H9 (cell line): ENCODE results near the gene BMP3. TPM values are rescaled to one million over a fixed set of nuclear protein-coding genes. Genes with fewer than 3 reads are reported as not detected.
A peak's percentile ranks its signal among the peaks of the same experiment; 100 is the strongest.

Experiments
- DNase-seq: peaks from one replicate; pipeline ENCODE4 v3.0.0-alpha.2; 2017
- H2AFZ ChIP-seq: one replicate; pipeline ENCODE4 v1.6.1; 2013; ENCODE audit warnings: mild to moderate bottlenecking, low read length, control low read depth, moderate library complexity
- H2AK5ac ChIP-seq: 2 replicates; pipeline ENCODE4 v1.6.1; 2013; ENCODE audit warnings: low read length, control low read depth, mixed read lengths; ENCODE audit not compliant: insufficient read length
- H2BK120ac ChIP-seq: one replicate; pipeline ENCODE4 v1.6.1; 2013; ENCODE audit warnings: low read depth, mild to moderate bottlenecking, low read length, control low read depth, inconsistent platforms; ENCODE audit not compliant: poor library complexity, severe bottlenecking
- H2BK12ac ChIP-seq: 2 replicates; pipeline ENCODE4 v1.6.1; 2013; ENCODE audit warnings: low read length, control low read depth, mixed read lengths, low read depth; ENCODE audit not compliant: insufficient read length
- H2BK15ac ChIP-seq: 2 replicates; pipeline ENCODE4 v1.6.1; 2013; ENCODE audit warnings: low read depth, low read length, control low read depth
- H2BK20ac ChIP-seq: one replicate; pipeline ENCODE4 v1.6.1; 2013; ENCODE audit warnings: low read depth, mild to moderate bottlenecking, low read length, control low read depth, inconsistent platforms; ENCODE audit not compliant: poor library complexity, severe bottlenecking
- H2BK5ac ChIP-seq: 2 replicates; pipeline ENCODE4 v1.6.1; 2013; ENCODE audit warnings: low read length, control low read depth, mixed read lengths; ENCODE audit not compliant: insufficient read length
- H3K14ac ChIP-seq: 2 replicates; pipeline ENCODE4 v1.6.1; 2013; ENCODE audit warnings: low read length, control low read depth; ENCODE audit not compliant: insufficient read depth
- H3K18ac ChIP-seq: 2 replicates; pipeline ENCODE4 v1.6.1; 2013; ENCODE audit warnings: low read depth, mild to moderate bottlenecking, mixed read lengths, low read length, control low read depth; ENCODE audit not compliant: insufficient read length
- H3K23ac ChIP-seq: 2 replicates; pipeline ENCODE4 v1.6.1; 2013; ENCODE audit warnings: low read length, control low read depth, mixed read lengths, low read depth; ENCODE audit not compliant: insufficient read length
- H3K23me2 ChIP-seq: 2 replicates; pipeline ENCODE4 v1.6.1; 2013; ENCODE audit warnings: low read depth, mild to moderate bottlenecking, mixed read lengths, low read length, control low read depth; ENCODE audit not compliant: insufficient read length, poor library complexity, severe bottlenecking
- H3K27ac ChIP-seq: 2 replicates; pipeline ENCODE4 v1.5.1; 2013; ENCODE audit warnings: low read length, control low read depth, mixed read lengths, low read depth; ENCODE audit not compliant: insufficient read length
- H3K27me3 ChIP-seq: 2 replicates; pipeline ENCODE4 v1.6.1; 2013; ENCODE audit warnings: low read length, control low read depth, inconsistent platforms; ENCODE audit not compliant: insufficient read depth
- H3K4ac ChIP-seq: 2 replicates; pipeline ENCODE4 v1.6.1; 2013; ENCODE audit warnings: low read depth, mild to moderate bottlenecking, control low read depth, inconsistent platforms, low read length, moderate library complexity
- H3K4me1 ChIP-seq: 2 replicates; pipeline ENCODE4 v1.6.1; 2013; ENCODE audit warnings: low read length, control low read depth, inconsistent platforms; ENCODE audit not compliant: insufficient read depth
- H3K4me2 ChIP-seq: 2 replicates; pipeline ENCODE4 v1.6.1; 2013; ENCODE audit warnings: low read length, control low read depth, mixed read lengths; ENCODE audit not compliant: insufficient read length, insufficient read depth
- H3K56ac ChIP-seq: 2 replicates; pipeline ENCODE4 v1.6.1; 2013; ENCODE audit warnings: low read depth, mild to moderate bottlenecking, mixed read lengths, low read length, control low read depth; ENCODE audit not compliant: insufficient read length
- H3K79me1 ChIP-seq: 2 replicates; pipeline ENCODE4 v1.6.1; 2013; ENCODE audit warnings: low read depth, mild to moderate bottlenecking, moderate library complexity, low read length, control low read depth, inconsistent platforms; ENCODE audit not compliant: insufficient read depth, poor library complexity, severe bottlenecking
- H3K79me2 ChIP-seq: 2 replicates; pipeline ENCODE4 v1.6.1; 2013; ENCODE audit warnings: low read length, control low read depth, inconsistent platforms; ENCODE audit not compliant: insufficient read depth
- H3K9ac ChIP-seq: 2 replicates; pipeline ENCODE4 v1.6.1; 2013; ENCODE audit warnings: low read length, control low read depth, mixed read lengths; ENCODE audit not compliant: insufficient read length; ENCODE audit errors: extremely low read depth
- H3K9me3 ChIP-seq: one replicate; pipeline ENCODE4 v1.6.1; 2013; ENCODE audit warnings: low read depth, low read length, inconsistent platforms; ENCODE audit not compliant: control insufficient read depth
- H3T11ph ChIP-seq: one replicate; pipeline ENCODE4 v1.6.1; 2013; ENCODE audit warnings: mild to moderate bottlenecking, low read length, control low read depth, inconsistent platforms
- H4K20me1 ChIP-seq: one replicate; pipeline ENCODE4 v1.6.1; 2013; ENCODE audit not compliant: control insufficient read depth, insufficient read length, insufficient read depth
- H4K5ac ChIP-seq: 2 replicates; pipeline ENCODE4 v1.6.1; 2013; ENCODE audit warnings: low read depth, mild to moderate bottlenecking, mixed read lengths, low read length, control low read depth; ENCODE audit not compliant: insufficient read length
- H4K8ac ChIP-seq: replicated peaks from 2 replicates; pipeline ENCODE4 v1.6.1; 2013; ENCODE audit warnings: low read length, control low read depth, mixed read lengths, low read depth; ENCODE audit not compliant: insufficient read length
- H4K91ac ChIP-seq: 2 replicates; pipeline ENCODE4 v1.6.1; 2013; ENCODE audit warnings: low read depth, mild to moderate bottlenecking, moderate library complexity, mixed read lengths, low read length, control low read depth; ENCODE audit not compliant: insufficient read length
- H3K27ac Mint-ChIP-seq, 3 experiments: 2 replicates in 2 of 3; 3 replicates in 1 of 3; pipeline ENCODE4 v1.8.0; 2020 to 2021; ENCODE audit warnings: mixed read lengths in 3 of 3, mild to moderate bottlenecking in 1 of 3, moderate library complexity in 1 of 3
- H3K27me3 Mint-ChIP-seq: 2 replicates; pipeline ENCODE4 v1.8.0; 2021; ENCODE audit warnings: low read depth, mild to moderate bottlenecking, moderate library complexity, mixed read lengths
- H3K36me3 Mint-ChIP-seq, 3 experiments: 2 replicates in 2 of 3; 3 replicates in 1 of 3; pipeline ENCODE4 v1.8.0; 2020 to 2021; ENCODE audit warnings: low read depth in 3 of 3, mixed read lengths in 3 of 3; ENCODE audit not compliant: insufficient read depth in 1 of 3
- H3K4me1 Mint-ChIP-seq, 2 experiments: 2 replicates each; pipeline ENCODE4 v1.8.0; 2020; ENCODE audit warnings: mixed read lengths in 2 of 2
- H3K4me3 Mint-ChIP-seq, 2 experiments: 2 replicates in 1 of 2; 3 replicates in 1 of 2; pipeline ENCODE4 v1.8.0; 2020 to 2021; ENCODE audit warnings: mild to moderate bottlenecking in 2 of 2, mixed read lengths in 2 of 2, moderate library complexity in 1 of 2
- H3K9me3 Mint-ChIP-seq, 2 experiments: 2 replicates in 1 of 2; 3 replicates in 1 of 2; pipeline ENCODE4 v1.8.0; 2020; ENCODE audit warnings: mild to moderate bottlenecking in 2 of 2, mixed read lengths in 2 of 2, moderate library complexity in 1 of 2
- CTCF ChIP-seq: fragments of 200-600 bp; sonication (generic); conservative IDR thresholded peaks from 3 replicates; pipeline ENCODE4 v1.8.0; 2021; ENCODE audit warnings: antibody characterized with exemption, mild to moderate bottlenecking
- WGBS: extraction: QIAGEN DNeasy Blood & Tissue Kit; methylation state at CpG from one replicate; pipeline ENCODE4 v1.1.7; 2013; ENCODE audit warnings: missing lambda C conversion rate, low lambda C conversion rate, mixed read lengths; ENCODE audit not compliant: insufficient read length; ENCODE audit errors: extremely low coverage; 5-methylcytosine and 5-hydroxymethylcytosine counted together
- total RNA-seq: library from RNA; stranded (reverse); gene quantifications from 2 replicates; pipeline ENCODE4 v1.2.1, GENCODE V29; 2021

Gene BMP3
- total RNA-seq, 1 experiment from 2014 or later: not detected

- Mint-ChIP-seq H3K36me3 (no peaks in the 10 kb centered on the region), H3K4me3 (no peak overlapping the region), H3K27me3 (peaks cover 3% of the 10 kb centered on the region), H3K27ac (no peak overlapping the region), H3K9me3 (no peaks in the 10 kb centered on the region), H3K4me1 (0 out of 4 replicates have a peak, but pooled peaks cover 2% of the 10 kb centered on the region in 2 experiments)
- H2BK120ac ChIP-seq: no peak overlapping the region
- no peak overlapping the region for H3K14ac ChIP-seq
- H3K18ac ChIP-seq: no peak overlapping the region
- H3K27ac ChIP-seq: no peak overlapping the region
- H3K23ac ChIP-seq: no peak overlapping the region
- DNase-seq: peak; percentile 86
- peak; percentile 94 for TF ChIP-seq CTCF
- H3K4ac ChIP-seq: no peak overlapping the region
- H4K20me1 ChIP-seq: no peaks in the 10 kb centered on the region
- H3K9ac ChIP-seq: no peak overlapping the region
- H3K23me2 ChIP-seq: no peaks in the 10 kb centered on the region
- H4K5ac ChIP-seq: no peak overlapping the region
- no peak overlapping the region for H3K56ac ChIP-seq
- H2BK20ac ChIP-seq: no peak overlapping the region
- H3K79me1 ChIP-seq: no peaks in the 10 kb centered on the region
- H3K4me2 ChIP-seq: no peak overlapping the region
- no peak overlapping the region for H2BK15ac ChIP-seq
- no peak overlapping the region for H4K91ac ChIP-seq
- WGBS: no CpG with 5 or more reads among the region's 6 CpGs
- H2AFZ ChIP-seq: no peak overlapping the region
- H3T11ph ChIP-seq: no peak overlapping the region
- H3K27me3 ChIP-seq: no peaks in the 10 kb centered on the region
- no peak overlapping the region for H2BK5ac ChIP-seq
- H3K9me3 ChIP-seq: no peaks in the 10 kb centered on the region
- H2AK5ac ChIP-seq: no peak overlapping the region
- no peaks in the 10 kb centered on the region for H3K79me2 ChIP-seq
- no peaks in the 10 kb centered on the region for H3K4me1 ChIP-seq
- no peak overlapping the region for H2BK12ac ChIP-seq
- H4K8ac ChIP-seq: no peak overlapping the region
Observed at GRCh38 chr4:81069706-81070331, 39.3 kb downstream of the BMP3 start.
